Large intestine (tissue), 3 donors: ENCODE measurements around the gene MAP2K7. TPM values are rescaled to one million over a fixed set of nuclear protein-coding genes. Genes with fewer than 3 reads are reported as not detected.
A peak's percentile ranks its signal among the peaks of the same experiment; 100 is the strongest.

Experiments
- DNase-seq, 2 donors: peaks; one replicate each; pipeline versions ENCODE4 v3.0.0 to v3.0.0-alpha.2; 2013
- H3K27ac ChIP-seq: one replicate; pipeline ENCODE4 v1.5.1; 2013; ENCODE audit warnings: low read length
- H3K27me3 ChIP-seq: 2 replicates; pipeline ENCODE4 v1.6.1; 2013; ENCODE audit warnings: low read length; ENCODE audit not compliant: control insufficient read depth, insufficient read depth
- H3K36me3 ChIP-seq: 2 replicates; pipeline ENCODE4 v1.6.1; 2013; ENCODE audit warnings: low read length; ENCODE audit not compliant: control insufficient read depth, insufficient read depth
- H3K4me1 ChIP-seq: one replicate; pipeline ENCODE4 v1.6.1; 2013; ENCODE audit warnings: low read length; ENCODE audit not compliant: control insufficient read depth, insufficient read depth
- H3K4me3 ChIP-seq: one replicate; pipeline ENCODE4 v1.5.1; 2013; ENCODE audit warnings: low read length
- H3K9me3 ChIP-seq: one replicate; pipeline ENCODE4 v1.6.1; 2013; ENCODE audit warnings: mild to moderate bottlenecking, low read depth, low read length, moderate library complexity; ENCODE audit not compliant: control insufficient read depth
- WGBS: methylation state at CpG from one replicate; pipeline ENCODE4 v1.1.5; 2013; ENCODE audit warnings: low lambda C conversion rate; ENCODE audit not compliant: insufficient coverage; 5-methylcytosine and 5-hydroxymethylcytosine counted together
- polyA plus RNA-seq: library from polyadenylated mRNA; unstranded; fragments of 120-200 nt; gene quantifications from one replicate; pipeline ENCODE4 v1.2.1, GENCODE V29; 2013

Gene MAP2K7
- polyA plus RNA-seq, 1 donor = 28.5 TPM

DNA sequence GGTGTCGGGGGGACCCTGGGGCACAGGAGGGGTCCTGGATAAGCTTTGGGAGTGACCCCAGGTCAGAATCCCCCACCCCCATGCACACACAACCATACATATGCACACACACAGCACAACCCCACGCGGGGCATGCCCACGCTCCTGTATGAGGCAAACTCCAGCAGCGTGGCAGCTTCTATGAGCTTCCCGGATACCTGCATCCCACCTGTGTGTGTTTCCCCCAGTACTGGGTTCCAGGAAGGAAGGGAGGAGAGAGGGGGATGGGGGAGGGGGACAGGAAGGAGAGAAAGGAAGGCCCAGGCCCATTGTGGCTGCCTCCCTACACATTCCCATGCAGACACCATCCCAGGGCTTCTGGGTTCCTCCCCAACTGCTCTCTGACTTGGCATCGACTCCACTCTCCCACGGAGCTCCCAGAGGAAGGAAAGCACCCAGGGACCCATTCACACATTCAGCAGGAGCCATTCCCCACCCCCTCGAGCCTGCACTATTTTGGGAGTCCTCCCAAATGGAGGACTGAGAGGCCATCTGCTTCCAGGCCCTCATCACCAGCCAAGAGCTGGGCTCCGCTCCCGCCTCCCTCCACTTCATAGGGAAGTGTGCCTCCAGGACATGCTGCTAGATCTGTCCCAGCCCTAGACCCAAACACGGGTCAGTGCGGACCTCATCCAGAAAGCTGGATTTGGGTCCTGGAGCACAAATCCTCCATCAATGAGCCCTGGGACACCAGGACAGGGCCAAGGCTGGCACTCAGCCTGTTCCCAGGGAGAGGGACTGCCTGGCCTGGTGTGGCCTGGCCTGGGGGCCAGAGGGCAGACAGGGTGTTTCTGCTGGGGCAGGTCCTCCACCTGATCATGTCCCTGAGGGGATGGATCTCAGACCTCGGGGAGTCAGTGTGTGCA is 42.7 kb upstream of the MAP2K7 start:
- H3K4me1 ChIP-seq = peaks cover 22% of the 10 kb centered on the region
- H3K27me3 ChIP-seq = peaks cover 49% of the 10 kb centered on the region
- DNase-seq = no peak
- H3K4me3 ChIP-seq = no peak overlapping the region
- H3K27ac ChIP-seq = no peak overlapping the region
- peaks cover 12% of the 10 kb centered on the region for H3K36me3 ChIP-seq
- 100% methylated on average over 1 of the region's 14 CpGs for WGBS
- peaks cover 17% of the 10 kb centered on the region for H3K9me3 ChIP-seq

DNA sequence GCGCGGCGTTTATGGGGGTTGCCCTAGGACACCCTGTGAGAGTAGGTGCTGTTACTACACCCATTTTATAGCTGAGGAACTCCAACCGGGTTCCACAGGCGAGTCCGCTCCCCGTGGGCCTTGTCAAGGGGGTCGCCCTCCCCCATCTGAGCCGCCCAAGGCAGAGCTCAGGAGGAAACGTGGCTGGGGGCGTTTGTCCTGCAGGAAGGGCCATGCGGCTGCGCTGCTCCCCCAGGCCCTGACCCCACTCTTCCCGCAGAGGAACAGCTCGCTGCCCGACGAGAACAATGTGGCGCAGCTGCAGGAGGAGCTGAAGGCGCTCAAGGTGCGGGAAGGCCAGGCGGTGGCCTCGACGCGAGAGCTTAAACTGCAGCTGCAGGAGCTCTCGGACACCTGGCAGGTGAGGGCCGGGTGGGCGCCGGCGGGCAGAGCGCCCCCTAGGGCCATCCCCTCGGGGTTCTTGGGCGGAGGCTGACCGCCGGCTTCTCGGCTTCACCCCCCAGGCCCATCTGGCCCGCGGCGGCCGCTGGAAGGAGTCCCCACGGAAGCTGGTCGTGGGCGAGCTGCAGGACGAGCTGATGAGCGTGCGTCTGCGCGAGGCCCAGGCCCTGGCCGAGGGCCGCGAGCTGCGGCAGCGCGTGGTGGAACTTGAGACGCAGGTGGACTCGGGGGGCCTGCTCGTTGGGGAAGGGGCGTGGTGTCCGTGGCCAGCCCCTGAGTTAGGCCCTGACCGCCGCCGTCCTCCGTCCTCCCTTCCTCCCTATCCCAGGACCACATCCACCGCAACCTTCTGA is 41.9 kb upstream of the MAP2K7 start:
- WGBS = no CpG with 5 or more reads among the region's 63 CpGs
- H3K4me3 ChIP-seq = peak overlapping the region; percentile 32
- H3K4me1 ChIP-seq = peaks cover 22% of the 10 kb centered on the region
- H3K27ac ChIP-seq = no peak overlapping the region
- H3K27me3 ChIP-seq = peaks cover 55% of the 10 kb centered on the region
- H3K9me3 ChIP-seq = peaks cover 17% of the 10 kb centered on the region
- no peak for DNase-seq
- peaks cover 12% of the 10 kb centered on the region for H3K36me3 ChIP-seq

DNA sequence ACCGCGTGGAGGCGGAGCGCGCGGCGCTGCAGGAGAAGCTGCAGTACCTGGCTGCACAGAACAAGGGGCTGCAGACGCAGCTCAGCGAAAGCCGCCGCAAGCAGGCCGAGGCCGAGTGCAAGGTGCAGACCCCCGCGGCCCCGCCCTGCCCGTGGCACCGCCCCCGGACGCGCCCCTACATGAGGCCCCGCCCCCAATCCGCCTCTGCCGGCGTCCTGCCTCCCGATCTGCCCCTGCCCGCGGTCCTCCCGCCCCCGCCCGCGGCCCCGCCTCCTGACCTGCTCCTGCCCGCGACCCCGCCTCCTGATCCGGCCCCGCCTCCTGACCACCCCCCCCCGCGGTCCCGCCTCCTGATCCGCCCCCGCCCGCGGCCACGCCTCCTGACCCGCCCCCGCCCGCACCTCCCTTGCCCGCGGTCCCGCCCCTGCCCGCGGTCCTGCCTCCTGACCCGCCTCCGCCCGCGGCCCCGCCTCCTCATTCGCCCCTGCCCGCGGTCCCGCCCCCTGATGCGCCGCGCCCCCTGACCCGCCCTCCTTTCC is 41.2 kb upstream of the MAP2K7 start:
- H3K27me3 ChIP-seq = peaks cover 61% of the 10 kb centered on the region
- no CpG with 5 or more reads among the region's 67 CpGs for WGBS
- peak; percentile 71 to 75 for DNase-seq
- H3K4me3 ChIP-seq = peak overlapping the region; percentile 32
- peaks cover 17% of the 10 kb centered on the region for H3K9me3 ChIP-seq
- peaks cover 22% of the 10 kb centered on the region for H3K4me1 ChIP-seq
- peaks cover 12% of the 10 kb centered on the region for H3K36me3 ChIP-seq
- no peak overlapping the region for H3K27ac ChIP-seq

DNA sequence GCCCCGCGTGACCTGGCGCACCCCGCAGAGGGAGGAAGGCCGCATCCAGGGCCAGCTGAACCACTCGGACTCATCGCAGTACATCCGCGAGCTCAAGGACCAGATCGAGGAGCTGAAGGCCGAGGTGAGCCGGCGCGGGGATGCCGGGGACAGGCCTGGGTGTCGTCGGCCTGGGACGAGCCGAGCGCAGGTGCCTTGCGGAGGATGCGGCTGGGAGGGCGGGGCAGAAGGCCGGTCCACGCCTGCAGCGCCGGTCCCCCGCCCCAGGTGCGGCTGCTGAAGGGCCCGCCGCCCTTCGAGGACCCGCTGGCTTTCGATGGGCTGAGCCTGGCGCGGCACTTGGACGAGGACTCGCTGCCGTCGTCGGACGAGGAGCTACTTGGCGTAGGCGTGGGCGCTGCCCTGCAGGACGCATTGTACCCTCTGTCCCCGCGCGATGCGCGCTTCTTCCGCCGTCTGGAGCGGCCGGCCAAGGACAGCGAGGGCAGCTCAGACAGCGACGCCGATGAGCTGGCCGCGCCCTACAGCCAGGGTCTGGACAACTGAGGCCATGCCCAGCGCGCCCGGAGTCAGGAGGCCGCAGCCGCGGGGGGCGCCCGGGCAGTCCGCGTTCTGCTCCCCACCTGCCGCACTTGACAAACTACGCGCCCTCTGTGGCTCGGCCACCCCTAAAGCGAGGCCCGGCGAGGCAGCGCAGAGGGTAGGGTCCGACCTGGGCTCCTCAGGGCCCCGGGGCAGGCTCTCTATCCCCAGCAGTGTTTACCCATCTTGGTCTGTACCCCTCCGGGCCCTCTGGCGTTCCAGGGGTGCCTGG is 40.3 kb upstream of the MAP2K7 start:
- no peak for DNase-seq
- Histone ChIP-seq H3K9me3 (peaks cover 17% of the 10 kb centered on the region), H3K36me3 (peaks cover 12% of the 10 kb centered on the region), H3K27me3 (peaks cover 63% of the 10 kb centered on the region), H3K4me1 (peaks cover 18% of the 10 kb centered on the region), H3K4me3 (no peak overlapping the region), H3K27ac (no peak overlapping the region)
- WGBS = no CpG with 5 or more reads among the region's 83 CpGs

DNA sequence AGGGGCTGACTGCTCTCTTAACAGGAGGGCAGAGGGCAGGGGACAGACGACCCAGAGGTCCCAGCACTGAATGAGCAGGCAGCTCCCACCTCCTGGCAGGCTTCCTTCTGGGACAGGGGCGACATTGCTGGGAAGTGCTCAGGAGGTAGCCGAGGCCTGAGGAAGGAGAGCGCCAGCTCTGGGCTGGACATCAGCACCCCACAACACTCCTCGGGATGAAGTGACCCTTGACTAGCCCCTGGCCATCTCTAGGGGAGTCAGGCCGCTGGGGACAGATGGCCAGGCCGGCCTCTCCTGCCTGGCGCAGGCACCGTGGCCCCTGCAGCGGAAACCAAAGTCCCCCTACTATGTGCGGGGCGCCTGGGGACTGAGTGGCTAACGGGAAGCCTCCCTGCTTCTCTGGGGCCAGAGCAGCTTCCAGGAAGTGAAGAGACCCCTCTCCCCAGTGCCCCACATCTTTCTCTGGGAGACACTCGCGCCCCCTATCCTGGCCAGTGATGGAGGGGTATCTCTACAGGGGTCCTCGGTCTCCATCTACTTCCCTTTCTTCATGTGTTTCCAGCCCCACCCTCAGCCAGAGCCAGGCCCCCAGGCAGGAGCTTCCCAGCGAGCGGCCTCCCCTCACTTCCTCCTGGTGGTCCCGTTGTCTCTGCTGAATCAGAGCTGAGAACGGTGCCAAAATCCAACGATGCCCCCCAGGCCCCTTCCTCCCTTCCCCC is 39.5 kb upstream of the MAP2K7 start:
- peaks cover 63% of the 10 kb centered on the region for H3K27me3 ChIP-seq

DNA sequence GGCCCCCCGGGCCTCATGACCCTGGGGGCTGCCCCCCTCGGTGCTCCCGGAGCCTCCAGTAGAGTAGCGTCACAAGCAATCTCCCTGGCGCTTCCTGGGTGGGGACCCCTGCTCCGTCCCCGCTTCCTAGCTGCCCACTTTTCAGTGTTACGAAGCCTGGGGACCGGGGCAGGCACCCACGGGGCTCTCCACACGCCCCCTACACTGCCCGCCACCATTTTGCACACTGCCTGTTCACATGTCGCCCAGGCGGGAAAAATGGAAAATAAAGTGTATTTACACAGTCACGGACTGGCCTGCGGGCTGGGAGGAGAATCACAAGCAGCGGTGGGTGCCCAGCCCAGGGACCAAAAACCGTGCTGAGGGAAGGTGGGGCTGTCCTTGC is 39.0 kb upstream of the MAP2K7 start:
- peaks cover 17% of the 10 kb centered on the region for H3K9me3 ChIP-seq
- no peak overlapping the region for H3K4me3 ChIP-seq
- H3K36me3 ChIP-seq = peaks cover 6% of the 10 kb centered on the region
- H3K27me3 ChIP-seq = peaks cover 63% of the 10 kb centered on the region
- no CpG with 5 or more reads among the region's 18 CpGs for WGBS
- no peak overlapping the region for H3K27ac ChIP-seq
- no peak for DNase-seq
- H3K4me1 ChIP-seq = peaks cover 21% of the 10 kb centered on the region

More for the DNA sequence above, 39.5 kb upstream of the MAP2K7 start:
- H3K4me1 ChIP-seq = peaks cover 21% of the 10 kb centered on the region
- WGBS = no CpG with 5 or more reads among the region's 21 CpGs
- peaks cover 17% of the 10 kb centered on the region for H3K9me3 ChIP-seq
- peaks cover 12% of the 10 kb centered on the region for H3K36me3 ChIP-seq
- H3K4me3 ChIP-seq = no peak overlapping the region
- no peak for DNase-seq
- H3K27ac ChIP-seq = no peak overlapping the region

DNA sequence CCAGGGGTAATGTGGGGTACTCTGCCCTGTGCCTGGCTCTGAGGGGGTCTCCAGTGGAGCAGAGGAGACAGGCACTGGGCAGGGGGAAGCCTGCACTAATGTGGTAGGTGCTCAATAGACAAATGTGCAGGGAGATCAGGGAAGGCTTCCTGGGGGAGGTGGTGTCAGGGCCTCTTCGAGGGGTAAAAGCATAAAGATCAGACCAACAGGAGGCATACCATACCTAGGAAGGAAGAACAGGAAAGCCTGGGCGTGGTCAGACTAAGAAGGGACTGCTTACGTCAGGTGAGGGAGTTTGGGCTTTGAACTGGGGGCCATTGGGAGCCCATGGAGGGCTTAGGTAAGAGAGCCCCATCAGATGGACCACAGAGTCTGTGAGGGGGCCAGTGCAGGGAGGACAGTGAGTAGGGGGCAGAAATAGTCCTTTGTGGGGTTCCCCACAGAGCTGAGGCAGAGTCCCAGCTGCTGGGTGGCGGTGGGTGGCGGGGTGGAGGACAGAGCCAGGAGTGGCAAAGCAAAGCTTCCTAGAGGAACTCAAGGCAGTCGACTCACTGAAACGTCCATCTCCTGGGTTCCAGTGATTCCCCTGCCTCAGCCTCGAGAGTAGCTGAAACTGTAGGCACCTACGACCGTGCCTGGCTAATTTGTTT is 38.3 kb upstream of the MAP2K7 start:
- peaks cover 17% of the 10 kb centered on the region for H3K9me3 ChIP-seq
- H3K4me1 ChIP-seq = peaks cover 24% of the 10 kb centered on the region
- H3K4me3 ChIP-seq = no peak overlapping the region
- H3K27ac ChIP-seq = no peak overlapping the region
- WGBS = no CpG with 5 or more reads among the region's 10 CpGs
- peaks cover 62% of the 10 kb centered on the region for H3K27me3 ChIP-seq
- DNase-seq = no peak
- H3K36me3 ChIP-seq = peaks cover 2% of the 10 kb centered on the region

DNA sequence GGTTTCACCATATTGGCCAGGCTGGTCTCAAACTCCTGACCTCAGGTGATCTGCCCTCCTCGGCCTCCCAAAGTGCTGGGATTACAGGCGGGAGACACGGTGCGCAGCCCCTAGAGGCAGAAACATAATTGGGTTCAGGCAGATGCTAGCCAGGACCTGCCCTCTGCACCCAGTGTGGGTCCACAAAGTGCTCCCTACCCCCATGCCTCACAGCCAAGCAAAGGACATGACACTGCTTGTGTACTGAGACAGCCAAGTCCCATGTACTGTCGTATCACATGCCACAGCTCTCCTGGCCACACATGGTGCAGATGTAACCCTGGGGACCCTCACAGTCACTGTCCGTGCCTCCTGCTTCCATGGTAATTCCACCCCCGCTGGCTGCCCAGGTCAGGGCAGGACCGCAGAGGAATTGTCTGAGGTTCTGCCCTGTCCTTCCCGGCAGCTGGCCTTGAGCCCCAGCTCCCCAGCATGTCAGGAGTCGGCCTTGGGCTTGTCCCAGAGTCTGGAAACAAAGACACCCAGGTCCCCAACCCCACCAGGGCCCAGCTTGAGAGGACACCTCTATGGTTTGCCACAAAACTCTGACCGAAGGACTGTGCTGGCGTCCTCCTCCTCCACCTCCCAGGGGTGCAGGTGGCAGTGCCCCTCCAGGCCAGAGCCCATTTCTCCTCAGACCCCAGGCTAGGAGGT is 37.1 kb upstream of the MAP2K7 start:
- peaks cover 24% of the 10 kb centered on the region for H3K4me1 ChIP-seq
- no peak for DNase-seq
- no peaks in the 10 kb centered on the region for H3K36me3 ChIP-seq
- H3K27me3 ChIP-seq = peaks cover 51% of the 10 kb centered on the region
- no peak overlapping the region for H3K27ac ChIP-seq
- peaks cover 19% of the 10 kb centered on the region for H3K9me3 ChIP-seq
- no peak overlapping the region for H3K4me3 ChIP-seq
- no CpG with 5 or more reads among the region's 12 CpGs for WGBS
